Cardiac muscle cell (in vitro differentiated cells and primary cell): ENCODE measurements around the gene CASP7. TPM values are rescaled to one million over a fixed set of nuclear protein-coding genes. Genes with fewer than 3 reads are reported as not detected.

Experiments
- DNase-seq, 2 donors: peaks; one replicate each; pipeline versions ENCODE4 v3.0.0 to v3.0.0-alpha.2; 2010 to 2017; ENCODE audit warnings: low read depth in 1 of 2, low spot score in 1 of 2
- H3K27ac ChIP-seq: fragments of 200-600 bp; sonication (generic); 2 replicates; pipeline ENCODE4 v1.5.1; 2016
- H3K27me3 ChIP-seq: fragments of 200-600 bp; sonication (generic); 2 replicates; pipeline ENCODE4 v1.6.0; 2016; ENCODE audit warnings: control low read depth
- H3K36me3 ChIP-seq: fragments of 200-600 bp; sonication (generic); 2 replicates; pipeline ENCODE4 v1.5.1; 2016; ENCODE audit warnings: control low read depth
- H3K4me1 ChIP-seq: fragments of 200-600 bp; sonication (generic); 2 replicates; pipeline ENCODE4 v1.8.1; 2017; ENCODE audit warnings: low read depth, mild to moderate bottlenecking, mixed run types
- H3K4me3 ChIP-seq: fragments of 200-600 bp; sonication (generic); 2 replicates; pipeline ENCODE4 v1.5.1; 2016; ENCODE audit warnings: mild to moderate bottlenecking
- H3K9me3 ChIP-seq: fragments of 200-600 bp; sonication (generic); 2 replicates; pipeline ENCODE4 v1.5.1; 2017; ENCODE audit warnings: low read depth, mild to moderate bottlenecking, control low read depth
- CTCF ChIP-seq: IDR thresholded peaks from 2 replicates; pipeline ENCODE4 v1.5.1; 2012; ENCODE audit warnings: low read depth, mild to moderate bottlenecking, low read length
- polyA plus RNA-seq: library from polyadenylated mRNA; unstranded; fragments of >200 nt; fragmentation: Nextera tagmentation; extraction: Ambion mirVana; gene quantifications from 2 replicates; pipeline ENCODE4 v1.2.1, GENCODE V29; 2016
- total RNA-seq: library from RNA; depleted of rRNA; stranded (reverse); fragments of >200 nt; gene quantifications from 2 replicates; pipeline ENCODE4 v1.2.3, GENCODE V29; 2016

Gene CASP7
- total and polyA plus RNA-seq, 2 experiments from 2014 or later = 3.3 to 7.8 TPM

GRCh38 chr10:113643183-113643582 is 36.5 kb upstream of the CASP7 start:
- no peaks in the 10 kb centered on the region for H3K36me3 ChIP-seq
- no peak overlapping the region for H3K4me3 ChIP-seq
- H3K27me3 ChIP-seq = no peaks in the 10 kb centered on the region
- H3K27ac ChIP-seq = no peak overlapping the region
- no peak for TF ChIP-seq CTCF
- peaks cover 4% of the 10 kb centered on the region for H3K4me1 ChIP-seq
- H3K9me3 ChIP-seq = no peaks in the 10 kb centered on the region
- no peak for DNase-seq

- peak in 1 of 2 donors; percentile 27 for DNase-seq
- H3K27ac ChIP-seq = no peak overlapping the region
Measured at GRCh38 chr10:113644185-113645120, 35.3 kb upstream of the CASP7 start.

GRCh38 chr10:113646336-113647201 is 33.1 kb upstream of the CASP7 start:
- DNase-seq = no peak
- no peaks in the 10 kb centered on the region for H3K9me3 ChIP-seq
- peaks cover 10% of the 10 kb centered on the region for H3K4me1 ChIP-seq
- H3K27me3 ChIP-seq = no peaks in the 10 kb centered on the region
- no peak for TF ChIP-seq CTCF
- no peak overlapping the region for H3K27ac ChIP-seq
- no peak overlapping the region for H3K4me3 ChIP-seq
- no peaks in the 10 kb centered on the region for H3K36me3 ChIP-seq

More at GRCh38 chr10:113644185-113645120, 35.3 kb upstream of the CASP7 start:
- Histone ChIP-seq H3K27me3 (no peaks in the 10 kb centered on the region), H3K4me1 (peaks cover 10% of the 10 kb centered on the region), H3K36me3 (no peaks in the 10 kb centered on the region), H3K4me3 (no peak overlapping the region), H3K9me3 (no peaks in the 10 kb centered on the region)
- TF ChIP-seq CTCF = no peak

- H3K9me3 ChIP-seq = no peaks in the 10 kb centered on the region
- TF ChIP-seq CTCF = no peak
Measured at GRCh38 chr10:113647812-113648211, 31.9 kb upstream of the CASP7 start.

GRCh38 chr10:113648478-113648877 is 31.2 kb upstream of the CASP7 start:
- no peak overlapping the region for H3K4me3 ChIP-seq
- no peaks in the 10 kb centered on the region for H3K36me3 ChIP-seq
- DNase-seq = peak in 1 of 2 donors; percentile 49
- no peaks in the 10 kb centered on the region for H3K27me3 ChIP-seq
- H3K27ac ChIP-seq = peak overlapping the region; percentile 2
- peaks cover 10% of the 10 kb centered on the region for H3K4me1 ChIP-seq
- H3K9me3 ChIP-seq = no peaks in the 10 kb centered on the region
- no peak for TF ChIP-seq CTCF

More at GRCh38 chr10:113647812-113648211, 31.9 kb upstream of the CASP7 start:
- H3K27me3 ChIP-seq = no peaks in the 10 kb centered on the region
- peak overlapping the region; percentile 30 for H3K27ac ChIP-seq
- no peak for DNase-seq
- H3K36me3 ChIP-seq = no peaks in the 10 kb centered on the region
- H3K4me3 ChIP-seq = no peak overlapping the region
- peaks cover 10% of the 10 kb centered on the region for H3K4me1 ChIP-seq
